K562 (cell line): ENCODE results near the gene FARP2. TPM values are rescaled to one million over a fixed set of nuclear protein-coding genes. Genes with fewer than 3 reads are reported as not detected.
A peak's percentile ranks its signal among the peaks of the same experiment; 100 is the strongest.
"Not testable (repeated sequence)": the region's sequence is repeated elsewhere in the genome, so short reads cannot be mapped to it uniquely, and the experiment has no call there.

ENCODE experiments used
- ATAC-seq: fragments of 200-7000 bp; cut with Tn5 transposase; 3 replicates; pipeline ENCODE4 v1.9.1; 2020; ENCODE audit warnings: moderate library complexity
- BruUV-seq: library from RNA; stranded (reverse); fragments of 400-500 nt; replicated peaks from 2 replicates; lab custom pipeline; 2021; lab: Mats Ljungman, UMichigan
- CTCF ChIA-PET: fragments of 300-600 bp; formaldehyde crosslinking; extraction: SDS; loops from one replicate; lab custom pipeline; 2021; ENCODE audit warnings: low intra/inter-chr PET ratio; lab: Yijun Ruan, JAX
- POLR2A ChIA-PET: fragments of 300-600, 350-650 bp; sonication (Branson Sonifier 250); formaldehyde crosslinking; extraction: SDS; loops from one replicate; lab custom pipeline; 2021; ENCODE audit warnings: antibody characterized with exemption, inconsistent platforms; lab: Yijun Ruan, JAX
- DNase-seq, 4 experiments: peaks; one replicate each; pipeline versions ENCODE4 v3.0.0 to v3.0.0-alpha.2; 2011 to 2018; ENCODE audit warnings: low spot score in 3 of 4, mixed read lengths in 3 of 4; ENCODE audit errors: extremely low read depth in 1 of 4
- FAIRE-seq: peaks from 2 replicates; lab custom pipeline; 2011; peaks lifted over from hg19 to GRCh38; lab: Jason Lieb, UNC
- H2AFZ ChIP-seq: 2 replicates; pipeline ENCODE4 v1.6.0; 2011; ENCODE audit warnings: low read depth, low read length, control low read depth, inconsistent platforms
- H3K27ac ChIP-seq: fragments of 200-600 bp; 3 replicates; pipeline ENCODE4 v1.8.0; 2011; ENCODE audit warnings: low read depth, mild to moderate bottlenecking, control low read depth, inconsistent platforms, low read length, moderate library complexity, mixed read lengths; ENCODE audit errors: extremely low read depth
- H3K27me3 ChIP-seq, 2 experiments: fragments of 300-600 bp in 1 of 2; 2 replicates in 1 of 2; 3 replicates in 1 of 2; pipeline versions ENCODE4 v1.6.0 to v1.8.0; 2011; ENCODE audit warnings: inconsistent platforms in 2 of 2, low read length in 2 of 2, mild to moderate bottlenecking in 1 of 2, mixed read lengths in 1 of 2, moderate library complexity in 1 of 2; ENCODE audit not compliant: control insufficient read depth in 2 of 2, insufficient read depth in 2 of 2
- H3K36me3 ChIP-seq: fragments of 300-600 bp; 3 replicates; pipeline ENCODE4 v1.8.0; 2011; ENCODE audit warnings: mild to moderate bottlenecking, low read length, inconsistent platforms; ENCODE audit not compliant: control insufficient read depth, insufficient read depth
- H3K4me1 ChIP-seq, 2 experiments: fragments of 200-600 bp in 1 of 2; replicated peaks in 1 of 2; 2 replicates in 1 of 2; 3 replicates in 1 of 2; pipeline versions ENCODE4 v1.5.1 to v1.8.0; 2011; ENCODE audit warnings: inconsistent platforms in 2 of 2, low read length in 2 of 2, mild to moderate bottlenecking in 1 of 2, mixed read lengths in 1 of 2, moderate library complexity in 1 of 2; ENCODE audit not compliant: control insufficient read depth in 2 of 2, insufficient read depth in 2 of 2
- H3K4me2 ChIP-seq: 2 replicates; pipeline ENCODE4 v1.6.1; 2011; ENCODE audit warnings: low read length, control low read depth, inconsistent platforms, mixed read lengths; ENCODE audit not compliant: insufficient read depth
- H3K4me3 ChIP-seq: fragments of 200-600 bp; sonication (generic), shearing (Covaris generic); 2 replicates; pipeline ENCODE4 v1.5.1; 2016; ENCODE audit warnings: control low read depth, inconsistent platforms
- H3K79me2 ChIP-seq: fragments of 200-600 bp; 3 replicates; pipeline ENCODE4 v1.8.0; 2011; ENCODE audit warnings: low read length, inconsistent platforms; ENCODE audit not compliant: control insufficient read depth, insufficient read depth
- H3K9ac ChIP-seq, 2 experiments: 2 replicates each; pipeline versions ENCODE4 v1.6.0 to v1.6.1; 2011; ENCODE audit warnings: low read depth in 2 of 2, low read length in 2 of 2, control low read depth in 1 of 2, inconsistent platforms in 1 of 2, mild to moderate bottlenecking in 1 of 2, mixed read lengths in 1 of 2; ENCODE audit not compliant: insufficient read depth in 1 of 2
- H3K9me1 ChIP-seq: one replicate; pipeline ENCODE4 v1.6.0; 2011; ENCODE audit warnings: inconsistent platforms, mild to moderate bottlenecking, low read length, moderate library complexity; ENCODE audit not compliant: control insufficient read depth, insufficient read depth
- H3K9me3 ChIP-seq: replicated peaks from 2 replicates; pipeline ENCODE4 v1.5.1; 2011; ENCODE audit warnings: low read depth, low read length, inconsistent platforms; ENCODE audit not compliant: control insufficient read depth, insufficient read depth
- H4K20me1 ChIP-seq: replicated peaks from 2 replicates; pipeline ENCODE4 v1.6.1; 2011; ENCODE audit warnings: low read length, inconsistent platforms, mixed read lengths; ENCODE audit not compliant: control insufficient read depth, insufficient read depth
- BRD9 ChIP-seq: fragments of 450-650 bp; IDR thresholded peaks from 2 replicates; pipeline ENCODE4 v1.6.1; 2018; ENCODE audit warnings: low read depth; ENCODE audit not compliant: partially characterized antibody
- CHCHD3 ChIP-seq: fragments of 250-450 bp; sonication (Bioruptor Pico); IDR thresholded peaks from 2 replicates; pipeline ENCODE4 v2.1.2; 2022; ENCODE audit warnings: mild to moderate bottlenecking
- EGR1 ChIP-seq: fragments of 450-650 bp; conservative IDR thresholded peaks from 2 replicates; pipeline ENCODE4 v1.6.1; 2017; ENCODE audit warnings: mild to moderate bottlenecking
- NFIC ChIP-seq: fragments of 450-650 bp; IDR thresholded peaks from 2 replicates; pipeline ENCODE4 v1.6.1; 2017; ENCODE audit warnings: mild to moderate bottlenecking, inconsistent platforms
- OTX1 ChIP-seq: fragments of 450-650 bp; formaldehyde crosslinking; IDR thresholded peaks from 2 replicates; pipeline ENCODE4 v1.4.0; 2022; ENCODE audit warnings: mild to moderate bottlenecking
- PCBP2 ChIP-seq: fragments of 200-400 bp; formaldehyde crosslinking; IDR thresholded peaks from 2 replicates; pipeline ENCODE4 v1.6.1; 2018; ENCODE audit warnings: low read length, low read depth, mild to moderate bottlenecking, moderate library complexity; ENCODE audit not compliant: poor library complexity, severe bottlenecking
- ZBTB8A ChIP-seq: fragments of 450-650 bp; IDR thresholded peaks from 2 replicates; pipeline ENCODE4 v1.6.1; 2018; ENCODE audit warnings: mild to moderate bottlenecking, moderate library complexity; ENCODE audit not compliant: partially characterized antibody
- ZKSCAN1 ChIP-seq: fragments of 150-350 bp; IDR thresholded peaks from 2 replicates; pipeline ENCODE4 v1.6.1; 2016; ENCODE audit warnings: low read depth, low read length
- ZNF436 ChIP-seq: fragments of 250-450, 450-650 bp; sonication (Bioruptor Pico); formaldehyde crosslinking; IDR thresholded peaks from 2 replicates; pipeline ENCODE4 v1.7.0; 2020; ENCODE audit warnings: mild to moderate bottlenecking
- WGBS: fragments of 100-300 bp; shearing (Covaris generic); methylation state at CpG from one replicate; pipeline ENCODE4 v1.1.6; 2016; ENCODE audit warnings: low coverage, mixed read lengths; ENCODE audit not compliant: insufficient coverage; ENCODE audit errors: missing lambda C conversion rate; 5-methylcytosine and 5-hydroxymethylcytosine counted together
- in situ Hi-C: fragments of 300-500 bp; cut with MboI; formaldehyde crosslinking; loops from 4 replicates; pipeline ENCODE4 v1.15.0; 2018; ENCODE audit warnings: inconsistent platforms, mixed read lengths
- intact Hi-C: fragments of 100-400 bp; cut with micrococcal nuclease; formaldehyde crosslinking; loops from 2 replicates; pipeline ENCODE4 v1.14.2; 2022
- polyA plus RNA-seq, 8 experiments: library from polyadenylated mRNA; depleted of rRNA in 4 of 8; stranded (reverse) in 5 of 8; unstranded in 3 of 8; fragments of >200 nt; fragmentation: Nextera tagmentation in 2 of 8; fragmentation: Illumina TruSeq in 1 of 8; extraction: Ambion mirVana in 2 of 8; extraction: Trizol in 1 of 8; gene quantifications; 2 replicates each; pipeline versions ENCODE4 v1.2.1 to v1.2.3, GENCODE V29; 2011 to 2014; ENCODE audit warnings: inconsistent platforms in 1 of 8, missing spikeins in 1 of 8
- total RNA-seq, 7 experiments: library from RNA; depleted of rRNA in 6 of 7; stranded (reverse); fragments of >200 nt in 6 of 7; fragmentation: Illumina TruSeq in 2 of 7; extraction: Trizol in 2 of 7; gene quantifications; 2 replicates each; pipeline versions ENCODE4 v1.2.1 to v1.2.3, GENCODE V29; 2011 to 2021; ENCODE audit warnings: low replicate concordance in 1 of 7
- TF ChIP-seq, protein P1 (sequence below): sonication (generic); formaldehyde crosslinking; IDR thresholded peaks from 2 replicates; pipeline ENCODE4 v1.8.0; 2022; ENCODE audit warnings: missing genetic modification reagents, mild to moderate bottlenecking, moderate library complexity, borderline replicate concordance
- TF ChIP-seq, protein P2 (sequence below): fragments of 450-650 bp; IDR thresholded peaks from 2 replicates; pipeline ENCODE4 v1.6.1; 2016; ENCODE audit warnings: low read depth, mild to moderate bottlenecking, moderate library complexity
- TF ChIP-seq, protein P3 (sequence below): fragments of 200-400 bp; formaldehyde crosslinking; IDR thresholded peaks from 2 replicates; pipeline ENCODE4 v1.6.1; 2017; ENCODE audit warnings: mild to moderate bottlenecking, low read depth, low read length, moderate library complexity

Gene FARP2
- total and polyA plus RNA-seq, 9 of the 15 experiments (the other 6 are each of a cell fraction or from before 2014, with no cell fraction given): 4.1 to 38.1 (median 21.1) TPM

GRCh38 chr2:241385450-241385849, 29.4 kb downstream of the FARP2 start:
- H3K4me1 ChIP-seq, H3K79me2 ChIP-seq, H3K4me3 ChIP-seq, H3K36me3 ChIP-seq, in situ Hi-C loops, ATAC-seq, H2AFZ ChIP-seq, H3K4me2 ChIP-seq, H3K27ac ChIP-seq, FAIRE-seq, H3K27me3 ChIP-seq, DNase-seq, H3K9me1 ChIP-seq, CTCF ChIA-PET, H3K9me3 ChIP-seq, H3K9ac ChIP-seq, BruUV-seq, intact Hi-C loops: not testable (repeated sequence)
- 91% methylated on average over 7 of the region's 7 CpGs for WGBS
- POLR2A ChIA-PET: interaction anchor here (1.0 to 1.6 kb wide), 2 partner anchors 17 to 23 kb away, joined by 3 read pairs; no protein-coding TSS in a partner anchor
- peaks cover 10% of the 10 kb centered on the region; the same call in 1 of the 2 replicates for H4K20me1 ChIP-seq

- POLR2A ChIA-PET: interaction anchor here (1.3 to 1.6 kb wide), 2 partner anchors 12 to 25 kb away, joined by 3 read pairs; no protein-coding TSS in a partner anchor
- H3K9me1 ChIP-seq: peaks cover 4% of the 10 kb centered on the region
- CTCF ChIA-PET: no interaction called here
- H3K9ac ChIP-seq: no peak overlapping the region
- WGBS: 16% methylated on average over 6 of the region's 6 CpGs
- H2AFZ ChIP-seq: no peak overlapping the region
- no peak overlapping the region for H3K27ac ChIP-seq
- H3K27me3 ChIP-seq: no peaks in the 10 kb centered on the region
- in situ Hi-C loops (no loop called here), intact Hi-C loops (no loop called here)
- FAIRE-seq (no peak), ATAC-seq (peak; percentile 68), DNase-seq (peak in 3 of 4 experiments; percentile 18 to 49 (median 37))
- H3K4me1 ChIP-seq: peaks cover 0 to 7% of the 10 kb centered on the region in 2 experiments; a peak in 2 of 5 replicates
- BruUV-seq: no TSS peak
- H3K79me2 ChIP-seq: peaks cover 4% of the 10 kb centered on the region; the same call in 1 of the 3 replicates
- peaks cover 10% of the 10 kb centered on the region; the same call in 1 of the 2 replicates for H4K20me1 ChIP-seq
- H3K4me3 ChIP-seq: no peak overlapping the region
- no peaks in the 10 kb centered on the region for H3K9me3 ChIP-seq
- no peak overlapping the region for H3K4me2 ChIP-seq
- H3K36me3 ChIP-seq: no peaks in the 10 kb centered on the region
- TF ChIP-seq OTX1 (CRISPR knock-in tag): no peak
- TF ChIP-seq, protein P1, sequence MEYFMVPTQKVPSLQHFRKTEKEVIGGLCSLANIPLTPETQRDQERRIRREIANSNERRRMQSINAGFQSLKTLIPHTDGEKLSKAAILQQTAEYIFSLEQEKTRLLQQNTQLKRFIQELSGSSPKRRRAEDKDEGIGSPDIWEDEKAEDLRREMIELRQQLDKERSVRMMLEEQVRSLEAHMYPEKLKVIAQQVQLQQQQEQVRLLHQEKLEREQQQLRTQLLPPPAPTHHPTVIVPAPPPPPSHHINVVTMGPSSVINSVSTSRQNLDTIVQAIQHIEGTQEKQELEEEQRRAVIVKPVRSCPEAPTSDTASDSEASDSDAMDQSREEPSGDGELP: peak; percentile 63
- TF ChIP-seq, protein P2, sequence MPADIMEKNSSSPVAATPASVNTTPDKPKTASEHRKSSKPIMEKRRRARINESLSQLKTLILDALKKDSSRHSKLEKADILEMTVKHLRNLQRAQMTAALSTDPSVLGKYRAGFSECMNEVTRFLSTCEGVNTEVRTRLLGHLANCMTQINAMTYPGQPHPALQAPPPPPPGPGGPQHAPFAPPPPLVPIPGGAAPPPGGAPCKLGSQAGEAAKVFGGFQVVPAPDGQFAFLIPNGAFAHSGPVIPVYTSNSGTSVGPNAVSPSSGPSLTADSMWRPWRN: no peak
- no peak for TF ChIP-seq BRD9
- no peak for TF ChIP-seq ZNF436 (CRISPR knock-in tag)
- TF ChIP-seq PCBP2: no peak
- TF ChIP-seq ZKSCAN1: no peak
- no peak for TF ChIP-seq ZBTB8A
- TF ChIP-seq CHCHD3 (CRISPR knock-in tag): no peak
- TF ChIP-seq, protein P3, sequence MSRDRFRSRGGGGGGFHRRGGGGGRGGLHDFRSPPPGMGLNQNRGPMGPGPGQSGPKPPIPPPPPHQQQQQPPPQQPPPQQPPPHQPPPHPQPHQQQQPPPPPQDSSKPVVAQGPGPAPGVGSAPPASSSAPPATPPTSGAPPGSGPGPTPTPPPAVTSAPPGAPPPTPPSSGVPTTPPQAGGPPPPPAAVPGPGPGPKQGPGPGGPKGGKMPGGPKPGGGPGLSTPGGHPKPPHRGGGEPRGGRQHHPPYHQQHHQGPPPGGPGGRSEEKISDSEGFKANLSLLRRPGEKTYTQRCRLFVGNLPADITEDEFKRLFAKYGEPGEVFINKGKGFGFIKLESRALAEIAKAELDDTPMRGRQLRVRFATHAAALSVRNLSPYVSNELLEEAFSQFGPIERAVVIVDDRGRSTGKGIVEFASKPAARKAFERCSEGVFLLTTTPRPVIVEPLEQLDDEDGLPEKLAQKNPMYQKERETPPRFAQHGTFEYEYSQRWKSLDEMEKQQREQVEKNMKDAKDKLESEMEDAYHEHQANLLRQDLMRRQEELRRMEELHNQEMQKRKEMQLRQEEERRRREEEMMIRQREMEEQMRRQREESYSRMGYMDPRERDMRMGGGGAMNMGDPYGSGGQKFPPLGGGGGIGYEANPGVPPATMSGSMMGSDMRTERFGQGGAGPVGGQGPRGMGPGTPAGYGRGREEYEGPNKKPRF: no peak
- TF ChIP-seq EGR1: no peak
- peak; percentile 42; the same call in 1 of the 2 replicates for TF ChIP-seq NFIC
These were observed 30.4 kb downstream of the FARP2 start for GRCh38 chr2:241386519-241386918.
